Caco-2 (cell line): Measurements from ENCODE around the gene MPV17L2. TPM values are rescaled to one million over a fixed set of nuclear protein-coding genes. Genes with fewer than 3 reads are reported as not detected.

Experiments
- BruUV-seq: library from RNA; stranded (reverse); fragments of 400-500 nt; replicated peaks from 2 replicates; lab custom pipeline; 2021; lab: Mats Ljungman, UMichigan
- CTCF ChIA-PET: fragments of 300-600 bp; sonication (Branson Sonifier 250); formaldehyde crosslinking; loops from one replicate; lab custom pipeline; 2022; ENCODE audit warnings: antibody characterized with exemption; lab: Charles Lee
- POLR2A ChIA-PET: fragments of 300-600 bp; sonication (Branson Sonifier 250); formaldehyde crosslinking; loops from one replicate; lab custom pipeline; 2022; ENCODE audit warnings: antibody characterized with exemption; lab: Charles Lee
- DNase-seq, 2 experiments: peaks; one replicate each; pipeline versions ENCODE4 v3.0.0 to v3.0.0-alpha.2; 2020 to 2022
- H3K27me3 ChIP-seq: replicated peaks from 2 replicates; pipeline ENCODE4 v1.6.0; 2011; ENCODE audit warnings: low read length; ENCODE audit not compliant: control insufficient read depth, insufficient read depth
- H3K36me3 ChIP-seq: 2 replicates; pipeline ENCODE4 v1.5.1; 2011; ENCODE audit warnings: low read length; ENCODE audit not compliant: control insufficient read depth, insufficient read depth
- H3K4me1 ChIP-seq: fragments of 250-450 bp; sonication (Bioruptor Pico); 2 replicates; pipeline ENCODE4 v1.5.1; 2020; ENCODE audit warnings: mild to moderate bottlenecking
- H3K4me3 ChIP-seq: 2 replicates; pipeline ENCODE4 v1.5.1; 2011; ENCODE audit warnings: low read depth, mild to moderate bottlenecking, control low read depth, low read length
- H3K9me3 ChIP-seq: fragments of 250-450 bp; sonication (Bioruptor Pico); 2 replicates; pipeline ENCODE4 v1.5.1; 2020; ENCODE audit warnings: mild to moderate bottlenecking, moderate library complexity
- H3K27ac Mint-ChIP-seq: one replicate; pipeline ENCODE4 v1.8.0; 2022; ENCODE audit warnings: mixed read lengths; ENCODE audit not compliant: unreplicated experiment
- H3K27me3 Mint-ChIP-seq: one replicate; pipeline ENCODE4 v1.8.0; 2022; ENCODE audit warnings: mixed read lengths; ENCODE audit not compliant: insufficient read depth, unreplicated experiment
- H3K36me3 Mint-ChIP-seq: one replicate; pipeline ENCODE4 v1.8.0; 2022; ENCODE audit warnings: mild to moderate bottlenecking, mixed read lengths; ENCODE audit not compliant: insufficient read depth, unreplicated experiment
- H3K4me1 Mint-ChIP-seq: one replicate; pipeline ENCODE4 v1.8.0; 2022; ENCODE audit warnings: low read depth, mixed read lengths; ENCODE audit not compliant: unreplicated experiment
- H3K4me3 Mint-ChIP-seq: one replicate; pipeline ENCODE4 v1.8.0; 2022; ENCODE audit warnings: mild to moderate bottlenecking, moderate library complexity, mixed read lengths; ENCODE audit not compliant: unreplicated experiment
- H3K9me3 Mint-ChIP-seq: one replicate; pipeline ENCODE4 v1.8.0; 2022; ENCODE audit warnings: mixed read lengths; ENCODE audit not compliant: unreplicated experiment
- intact Hi-C: fragments of 100-400 bp; cut with micrococcal nuclease; formaldehyde crosslinking; loops from one replicate; pipeline ENCODE4 v1.10.0; 2022; ENCODE audit not compliant: unreplicated experiment
- total RNA-seq: library from RNA; stranded (reverse); gene quantifications from 2 replicates; pipeline ENCODE4 v1.2.3, GENCODE V29; 2022
- TF ChIP-seq, protein P1 (sequence below), 2 experiments: fragments of 200-600 bp in 1 of 2; IDR thresholded peaks; 1 replicate in 1 of 2; 2 replicates in 1 of 2; pipeline versions ENCODE4 v1.5.1 to v1.8.0; 2011 to 2022; ENCODE audit warnings: antibody characterized with exemption in 1 of 2, control low read depth in 1 of 2, inconsistent platforms in 1 of 2, low read depth in 1 of 2, low read length in 1 of 2, mild to moderate bottlenecking in 1 of 2, moderate library complexity in 1 of 2; ENCODE audit not compliant: insufficient read depth in 1 of 2, severe bottlenecking in 1 of 2, unreplicated experiment in 1 of 2

The MPV17L2 gene
- total RNA-seq, 1 experiment from 2014 or later, result 16.6 TPM

DNA sequence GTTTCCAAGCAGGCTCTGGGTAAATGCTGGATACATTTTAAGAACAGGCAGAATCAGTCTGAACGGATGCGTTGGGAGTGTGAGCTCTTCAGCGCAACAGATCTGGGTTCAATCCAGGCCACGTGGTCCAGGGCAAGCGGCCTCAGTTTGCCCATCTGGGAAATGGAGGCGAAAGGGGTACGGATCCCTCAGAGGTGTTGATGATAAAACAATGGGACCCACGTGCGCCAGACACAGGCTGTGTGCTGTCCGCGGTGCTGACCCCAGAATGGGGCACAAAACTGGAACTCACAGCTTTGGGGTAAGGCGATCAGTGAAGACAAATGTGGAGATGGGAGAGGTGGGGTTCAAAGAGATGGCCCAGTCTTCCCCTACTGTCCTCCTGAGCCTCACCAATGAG is 46.3 kb downstream of the MPV17L2 start:
- Mint-ChIP-seq H3K36me3 (no peaks in the 10 kb centered on the region), H3K27me3 (peaks cover 5% of the 10 kb centered on the region), H3K9me3 (no peaks in the 10 kb centered on the region), H3K4me1 (no peaks in the 10 kb centered on the region), H3K4me3 (no peak overlapping the region), H3K27ac (no peak overlapping the region)
- no TSS peak for BruUV-seq
- intact Hi-C loops, result no loop called here
- Histone ChIP-seq H3K36me3 (no peaks in the 10 kb centered on the region), H3K4me1 (no peaks in the 10 kb centered on the region), H3K27me3 (no peaks in the 10 kb centered on the region), H3K9me3 (no peaks in the 10 kb centered on the region), H3K4me3 (no peak overlapping the region)
- DNase-seq, result no peak
- POLR2A ChIA-PET, result no interaction called here
- TF ChIP-seq, protein P1, sequence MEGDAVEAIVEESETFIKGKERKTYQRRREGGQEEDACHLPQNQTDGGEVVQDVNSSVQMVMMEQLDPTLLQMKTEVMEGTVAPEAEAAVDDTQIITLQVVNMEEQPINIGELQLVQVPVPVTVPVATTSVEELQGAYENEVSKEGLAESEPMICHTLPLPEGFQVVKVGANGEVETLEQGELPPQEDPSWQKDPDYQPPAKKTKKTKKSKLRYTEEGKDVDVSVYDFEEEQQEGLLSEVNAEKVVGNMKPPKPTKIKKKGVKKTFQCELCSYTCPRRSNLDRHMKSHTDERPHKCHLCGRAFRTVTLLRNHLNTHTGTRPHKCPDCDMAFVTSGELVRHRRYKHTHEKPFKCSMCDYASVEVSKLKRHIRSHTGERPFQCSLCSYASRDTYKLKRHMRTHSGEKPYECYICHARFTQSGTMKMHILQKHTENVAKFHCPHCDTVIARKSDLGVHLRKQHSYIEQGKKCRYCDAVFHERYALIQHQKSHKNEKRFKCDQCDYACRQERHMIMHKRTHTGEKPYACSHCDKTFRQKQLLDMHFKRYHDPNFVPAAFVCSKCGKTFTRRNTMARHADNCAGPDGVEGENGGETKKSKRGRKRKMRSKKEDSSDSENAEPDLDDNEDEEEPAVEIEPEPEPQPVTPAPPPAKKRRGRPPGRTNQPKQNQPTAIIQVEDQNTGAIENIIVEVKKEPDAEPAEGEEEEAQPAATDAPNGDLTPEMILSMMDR (IDR thresholded peaks at IDR 0.05; ENCODE audit: insufficient read depth in 1 of 2, low read depth in 1 of 2, low read length in 1 of 2, severe bottlenecking in 1 of 2, unreplicated experiment in 1 of 2), result no peak
- CTCF ChIA-PET, result interaction anchor here (0.6 kb wide), 1 partner anchor 13 kb away, joined by 3 read pairs; no protein-coding TSS in a partner anchor

DNA sequence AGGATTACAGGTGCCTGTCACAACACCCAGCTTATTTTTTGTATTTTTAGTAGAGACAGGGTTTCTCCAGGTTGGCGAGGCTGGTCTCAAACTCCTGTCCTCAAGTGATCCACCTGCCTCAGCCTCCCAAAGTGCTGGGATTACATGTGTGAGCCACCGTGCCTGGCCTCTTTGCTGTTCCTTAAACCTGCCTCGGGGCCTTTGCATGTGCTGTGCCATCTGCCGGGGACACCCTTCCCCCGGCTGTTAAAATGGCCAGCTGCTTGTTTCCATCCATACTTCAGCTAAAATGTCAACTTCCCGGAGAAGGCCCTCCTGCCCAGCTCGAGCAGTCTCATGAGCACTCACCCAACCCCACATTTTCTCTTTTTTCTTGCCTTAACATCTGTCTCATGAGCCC is 52.3 kb downstream of the MPV17L2 start:
- Mint-ChIP-seq H3K4me3 (no peak overlapping the region), H3K36me3 (no peaks in the 10 kb centered on the region), H3K9me3 (no peaks in the 10 kb centered on the region), H3K4me1 (no peaks in the 10 kb centered on the region), H3K27ac (no peak overlapping the region), H3K27me3 (peaks cover 3% of the 10 kb centered on the region)
- TF ChIP-seq, protein P1 (IDR thresholded peaks at IDR 0.05; ENCODE audit: insufficient read depth in 1 of 2, low read depth in 1 of 2, low read length in 1 of 2, severe bottlenecking in 1 of 2, unreplicated experiment in 1 of 2), result no peak
- Histone ChIP-seq H3K36me3 (no peaks in the 10 kb centered on the region), H3K27me3 (no peaks in the 10 kb centered on the region), H3K9me3 (no peaks in the 10 kb centered on the region), H3K4me3 (no peak overlapping the region), H3K4me1 (no peaks in the 10 kb centered on the region)
- ChIA-PET POLR2A (no interaction called here), CTCF (interaction anchor here (0.6 kb wide), 1 partner anchor 54 kb away, joined by 4 read pairs; no protein-coding TSS in a partner anchor)
- DNase-seq, result no peak
- BruUV-seq, result no TSS peak
- intact Hi-C loops, result no loop called here

Other genes with a start within 250 kb of the MPV17L2 start
- gene KCNN1, start 226.1 kb upstream of the MPV17L2 start, total RNA-seq, result not detected in 2 replicates
- gene ARRDC2, start 185.0 kb upstream of the MPV17L2 start, total RNA-seq, result 6.0 and 6.5 TPM in 2 replicates
- gene IL12RB1, start 106.3 kb upstream of the MPV17L2 start, total RNA-seq, result not detected in 2 replicates
- gene MAST3, start 95.4 kb upstream of the MPV17L2 start, total RNA-seq, result 8.0 and 8.2 TPM in 2 replicates
- 34.3 and 37.8 TPM in 2 replicates for gene PIK3R2, start 40.1 kb upstream of the MPV17L2 start, total RNA-seq
- 38.3 and 39.6 TPM in 2 replicates for gene IFI30, start 19.4 kb upstream of the MPV17L2 start, total RNA-seq
- gene RAB3A, start 10.8 kb downstream of the MPV17L2 start, total RNA-seq, result 2.3 and 3.9 TPM in 2 replicates
- 0.36 and 0.46 TPM in 2 replicates for gene PDE4C, start 33.2 kb downstream of the MPV17L2 start, total RNA-seq
- gene IQCN, start 81.2 kb downstream of the MPV17L2 start, total RNA-seq, result 1.5 and 2.1 TPM in 2 replicates
- gene JUND, start 88.4 kb downstream of the MPV17L2 start, total RNA-seq, result 75.5 and 78.8 TPM in 2 replicates
- 184 and 186 TPM in 2 replicates for gene LSM4, start 129.9 kb downstream of the MPV17L2 start, total RNA-seq
- gene PGPEP1, start 147.4 kb downstream of the MPV17L2 start, total RNA-seq, result 25.6 and 26.0 TPM in 2 replicates
- 55.3 and 56.1 TPM in 2 replicates for gene GDF15, start 192.9 kb downstream of the MPV17L2 start, total RNA-seq
- not detected in 2 replicates for gene LRRC25, start 204.4 kb downstream of the MPV17L2 start, total RNA-seq
- 46.2 and 49.4 TPM in 2 replicates for gene SSBP4, start 226.2 kb downstream of the MPV17L2 start, total RNA-seq
- 65.3 and 67.3 TPM in 2 replicates for gene ISYNA1, start 244.9 kb downstream of the MPV17L2 start, total RNA-seq